Measurements from ENCODE around the gene SUSD6. TPM values are rescaled to one million over a fixed set of nuclear protein-coding genes. Genes with fewer than 3 reads are reported as not detected.

SUSD6 gene
- polyA plus RNA-seq, 1 of the 3 experiments (the other 2 are of a cell fraction) = 8.5 TPM

GRCh38 chr14:69567563-69567962, 43.8 kb upstream of the SUSD6 start:
- H3K4me1 ChIP-seq (ENCODE audit: control insufficient read depth in 1 of 2, insufficient read depth in 2 of 2, low read depth in 1 of 2, low read length in 1 of 2) = no peaks in the 10 kb centered on the region; a peak in 1 of 4 replicates
- POLR2A ChIA-PET = no interaction called here
- WGBS (ENCODE audit: low lambda C conversion rate) = 47% methylated on average over 5 of the region's 5 CpGs

GRCh38 chr14:69569859-69570258, 41.5 kb upstream of the SUSD6 start:
- Histone ChIP-seq H3K27ac (ENCODE audit: low read depth in 2 of 2, low read length in 1 of 2) (no peak overlapping the region), H3K79me2 (ENCODE audit: insufficient read depth) (no peaks in the 10 kb centered on the region), H3K4me2 (no peak overlapping the region), H3K4me3 (ENCODE audit: low read depth in 2 of 2, low read length in 1 of 2) (no peak overlapping the region), H3K9ac (no peak overlapping the region), H3K4me1 (ENCODE audit: control insufficient read depth in 1 of 2, insufficient read depth in 2 of 2, low read depth in 1 of 2, low read length in 1 of 2) (peaks cover 0 to 2% of the 10 kb centered on the region in 2 experiments; a peak in 1 of 4 replicates), H3K9me3 (no peaks in the 10 kb centered on the region), H3F3A (replicated peaks; ENCODE audit: insufficient read depth) (no peaks in the 10 kb centered on the region), H3K36me3 (replicated peaks in 1 of 2; ENCODE audit: control insufficient read depth in 1 of 2, insufficient read depth in 2 of 2, low read length in 1 of 2) (no peaks in the 10 kb centered on the region), H2AFZ (ENCODE audit: low read depth) (no peak overlapping the region), H3K27me3 (ENCODE audit: insufficient read depth) (peaks cover 42% of the 10 kb centered on the region), H4K20me1 (ENCODE audit: insufficient read depth) (no peaks in the 10 kb centered on the region), H3K9me2 (no peaks in the 10 kb centered on the region)
- WGBS (ENCODE audit: low lambda C conversion rate) = 37% methylated on average over 2 of the region's 2 CpGs
- CTCF ChIA-PET = interaction anchor here (0.8 to 12.6 kb wide), 5 partner anchors 10 to 328 kb away, joined by 3 to 368 read pairs (median 13); no protein-coding TSS in a partner anchor
- POLR2A ChIA-PET = no interaction called here
- no peak for DNase-seq
- no peak for TF ChIP-seq JUND (IDR thresholded peaks at IDR 0.05)
- TF ChIP-seq, protein P1, sequence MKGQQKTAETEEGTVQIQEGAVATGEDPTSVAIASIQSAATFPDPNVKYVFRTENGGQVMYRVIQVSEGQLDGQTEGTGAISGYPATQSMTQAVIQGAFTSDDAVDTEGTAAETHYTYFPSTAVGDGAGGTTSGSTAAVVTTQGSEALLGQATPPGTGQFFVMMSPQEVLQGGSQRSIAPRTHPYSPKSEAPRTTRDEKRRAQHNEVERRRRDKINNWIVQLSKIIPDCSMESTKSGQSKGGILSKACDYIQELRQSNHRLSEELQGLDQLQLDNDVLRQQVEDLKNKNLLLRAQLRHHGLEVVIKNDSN (IDR thresholded peaks at IDR 0.05; ENCODE audit: borderline replicate concordance, low read depth) = no peak
- no peak for TF ChIP-seq CTCF (IDR thresholded peaks at IDR 0.05)
- TF ChIP-seq, protein P2, sequence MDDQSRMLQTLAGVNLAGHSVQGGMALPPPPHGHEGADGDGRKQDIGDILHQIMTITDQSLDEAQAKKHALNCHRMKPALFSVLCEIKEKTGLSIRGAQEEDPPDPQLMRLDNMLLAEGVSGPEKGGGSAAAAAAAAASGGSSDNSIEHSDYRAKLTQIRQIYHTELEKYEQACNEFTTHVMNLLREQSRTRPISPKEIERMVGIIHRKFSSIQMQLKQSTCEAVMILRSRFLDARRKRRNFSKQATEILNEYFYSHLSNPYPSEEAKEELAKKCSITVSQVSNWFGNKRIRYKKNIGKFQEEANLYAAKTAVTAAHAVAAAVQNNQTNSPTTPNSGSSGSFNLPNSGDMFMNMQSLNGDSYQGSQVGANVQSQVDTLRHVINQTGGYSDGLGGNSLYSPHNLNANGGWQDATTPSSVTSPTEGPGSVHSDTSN (IDR thresholded peaks at IDR 0.05) = no peak
- no peak for TF ChIP-seq SIN3A (IDR thresholded peaks at IDR 0.05; ENCODE audit: borderline replicate concordance, low read depth, low read length)
- no peak for TF ChIP-seq EP300 (IDR thresholded peaks at IDR 0.05; ENCODE audit: borderline replicate concordance in 1 of 2, low read depth in 1 of 2, low read length in 1 of 2)
- TF ChIP-seq ELF1 (IDR thresholded peaks at IDR 0.05) = no peak
- TF ChIP-seq FOXM1 (IDR thresholded peaks at IDR 0.05; ENCODE audit: low read depth) = no peak
- no peak for TF ChIP-seq MXI1 (IDR thresholded peaks at IDR 0.05; ENCODE audit: low read depth, low read length)
- no peak for TF ChIP-seq NRF1 (IDR thresholded peaks at IDR 0.05; ENCODE audit: low read depth, low read length)
- no peak for TF ChIP-seq MEF2A (IDR thresholded peaks at IDR 0.05; ENCODE audit: borderline replicate concordance, low read depth)
- TF ChIP-seq POLR2AphosphoS5 (IDR thresholded peaks at IDR 0.05; ENCODE audit: low read depth, low read length) = no peak

More at GRCh38 chr14:69567563-69567962, 43.8 kb upstream of the SUSD6 start:
- Histone ChIP-seq H3F3A (replicated peaks; ENCODE audit: insufficient read depth) (no peaks in the 10 kb centered on the region), H3K79me2 (ENCODE audit: insufficient read depth) (no peaks in the 10 kb centered on the region), H3K9ac (no peak overlapping the region), H3K9me2 (no peaks in the 10 kb centered on the region), H2AFZ (ENCODE audit: low read depth) (no peak overlapping the region), H4K20me1 (ENCODE audit: insufficient read depth) (no peaks in the 10 kb centered on the region), H3K27me3 (ENCODE audit: insufficient read depth) (peaks cover 49% of the 10 kb centered on the region), H3K36me3 (replicated peaks in 1 of 2; ENCODE audit: control insufficient read depth in 1 of 2, insufficient read depth in 2 of 2, low read length in 1 of 2) (no peaks in the 10 kb centered on the region), H3K4me3 (ENCODE audit: low read depth in 2 of 2, low read length in 1 of 2) (no peak overlapping the region), H3K27ac (ENCODE audit: low read depth in 2 of 2, low read length in 1 of 2) (no peak overlapping the region), H3K4me2 (no peak overlapping the region), H3K9me3 (no peaks in the 10 kb centered on the region)
- DNase-seq = no peak
- CTCF ChIA-PET = interaction anchor here (1.1 to 1.6 kb wide), 3 partner anchors 19 to 159 kb away, joined by 3 to 4 read pairs (median 3); no protein-coding TSS in a partner anchor
- TF ChIP-seq JUND (IDR thresholded peaks at IDR 0.05) (no peak), REST (IDR thresholded peaks at IDR 0.05; ENCODE audit: low read depth, low read length) (peak; percentile 70; the same call in 1 of the 2 replicates), RXRA (IDR thresholded peaks at IDR 0.05; ENCODE audit: borderline replicate concordance, low read depth) (no peak)
- TF ChIP-seq, protein P2 (IDR thresholded peaks at IDR 0.05) = no peak
